Activated CD4-positive, alpha-beta T cell treated with anti-CD3 and anti-CD28 coated beads, Interleukin-2, amount 50 U/mL, for 16 hours (primary cell): ENCODE results near the gene LRP1B.
"Not testable (repeated sequence)": the region's sequence is repeated elsewhere in the genome, so short reads cannot be mapped to it uniquely, and the experiment has no call there.

ENCODE experiments used
- DNase-seq: peaks from one replicate; pipeline ENCODE4 v3.0.0-alpha.2; 2020

The LRP1B gene

DNA sequence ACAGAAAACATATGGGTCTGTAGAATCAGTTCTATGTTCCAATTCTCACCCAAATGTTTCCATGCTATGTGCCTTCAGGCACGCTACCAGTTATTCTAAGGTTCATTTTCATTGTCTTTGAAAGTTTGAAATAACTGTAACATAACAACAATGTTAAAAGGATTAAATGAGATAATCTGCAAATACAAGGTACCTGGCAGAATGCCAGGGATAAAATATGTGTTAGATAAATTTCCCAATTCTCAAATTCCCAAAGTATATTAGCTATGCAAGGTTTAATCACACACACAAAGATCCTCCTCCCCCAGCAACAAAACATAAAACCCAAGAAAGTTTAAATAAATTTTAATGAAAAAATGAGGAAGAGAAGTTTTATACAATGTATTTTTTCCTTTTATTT lies 261.2 kb downstream of the LRP1B start:
- no peak for DNase-seq

- DNase-seq, result no peak
These were observed 266.9 kb downstream of the LRP1B start for GRCh38 chr2:141863964-141864363.

DNA sequence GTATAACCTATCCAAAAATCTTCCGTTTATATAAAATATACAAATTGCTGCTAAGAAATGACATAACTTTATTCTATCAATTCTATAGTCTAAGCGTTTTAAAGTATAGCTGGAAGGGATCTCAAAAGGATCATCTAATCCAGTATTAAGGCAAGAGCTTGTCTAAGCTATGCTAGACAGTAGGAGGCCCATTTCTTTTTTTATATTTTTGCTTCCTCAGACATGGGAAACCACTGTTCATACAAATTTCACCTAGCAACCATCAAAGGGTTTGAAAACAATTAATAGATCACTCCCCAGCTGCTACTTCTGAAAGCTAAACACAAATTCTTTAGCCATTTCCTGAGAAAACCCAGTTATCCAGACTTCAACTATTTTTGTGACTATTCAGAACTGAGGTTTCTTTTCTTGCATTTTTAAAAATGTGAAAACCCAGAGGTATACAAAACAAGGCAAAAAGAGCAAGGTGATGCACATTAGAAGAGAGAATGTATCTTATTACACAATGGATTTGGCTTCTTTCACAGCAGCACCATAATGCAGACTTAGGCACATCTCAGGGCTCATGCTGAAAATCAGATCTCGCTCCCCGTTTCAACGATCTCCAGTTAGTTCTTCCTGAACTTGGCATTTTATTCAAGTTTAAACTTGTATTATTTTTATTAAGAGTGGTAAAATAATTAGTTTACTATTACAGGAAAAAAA lies 274.4 kb downstream of the LRP1B start:
- no peak for DNase-seq

- DNase-seq, result no peak
These were observed 282.6 kb downstream of the LRP1B start for GRCh38 chr2:141848191-141848590.

DNA sequence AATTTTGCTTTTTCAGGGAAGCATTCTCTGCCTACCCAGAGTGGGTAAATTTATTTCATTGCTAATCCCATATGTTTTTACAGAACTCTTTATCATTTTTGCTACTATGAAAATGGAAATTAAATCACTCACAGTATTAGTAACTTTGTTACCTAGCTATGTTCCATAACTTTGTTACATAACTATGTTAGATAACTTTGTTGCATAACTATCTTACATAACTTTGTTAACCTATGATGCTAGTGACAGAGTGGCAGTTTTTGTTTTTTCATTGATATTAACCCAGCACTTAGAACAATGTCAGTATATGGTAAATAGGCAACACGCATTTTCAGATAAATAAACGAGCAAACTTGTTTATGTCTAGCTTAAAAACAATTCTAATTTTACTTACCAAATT lies 286.6 kb downstream of the LRP1B start:
- DNase-seq, result no peak

GRCh38 chr2:141835103-141835502 lies 295.7 kb downstream of the LRP1B start:
- no peak for DNase-seq

DNA sequence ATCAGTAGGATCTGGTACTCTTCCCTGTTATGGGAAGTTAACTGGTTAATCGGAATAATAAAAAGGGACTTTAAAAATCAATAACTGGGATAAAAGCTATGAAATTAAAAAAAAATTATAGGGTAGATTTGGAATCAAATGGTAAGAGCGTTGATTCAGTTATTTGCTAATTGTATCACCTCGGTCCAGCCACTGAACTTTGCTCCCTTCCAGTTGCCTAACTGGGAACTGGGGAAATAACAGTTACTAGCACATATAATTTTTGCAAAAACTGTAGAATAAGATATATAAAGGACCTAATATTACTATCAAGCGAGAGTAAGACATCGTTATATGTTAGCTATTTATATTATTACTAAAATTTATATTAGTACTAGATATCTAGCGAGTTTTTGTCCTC lies 302.1 kb downstream of the LRP1B start:
- no peak for DNase-seq

DNA sequence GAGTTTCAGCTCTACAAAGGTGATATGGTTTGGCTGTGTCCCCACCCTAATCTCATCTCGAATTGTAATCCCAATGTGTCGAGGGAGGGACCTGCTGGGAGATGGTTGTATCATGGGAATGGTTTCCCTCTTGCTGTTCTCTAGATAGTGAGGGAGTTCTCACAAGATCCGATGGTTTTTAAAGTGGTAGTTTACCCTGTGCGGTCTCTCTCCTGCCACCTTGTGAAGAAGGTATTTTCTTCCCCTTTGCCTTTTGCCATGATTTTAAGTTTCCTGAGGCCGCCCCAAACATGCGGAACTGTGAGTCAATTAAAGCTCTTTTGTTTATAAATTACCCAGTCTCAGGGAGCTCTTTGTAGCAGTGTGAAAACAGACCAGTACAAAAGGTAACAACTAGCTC lies 306.0 kb downstream of the LRP1B start:
- no peak for DNase-seq

DNA sequence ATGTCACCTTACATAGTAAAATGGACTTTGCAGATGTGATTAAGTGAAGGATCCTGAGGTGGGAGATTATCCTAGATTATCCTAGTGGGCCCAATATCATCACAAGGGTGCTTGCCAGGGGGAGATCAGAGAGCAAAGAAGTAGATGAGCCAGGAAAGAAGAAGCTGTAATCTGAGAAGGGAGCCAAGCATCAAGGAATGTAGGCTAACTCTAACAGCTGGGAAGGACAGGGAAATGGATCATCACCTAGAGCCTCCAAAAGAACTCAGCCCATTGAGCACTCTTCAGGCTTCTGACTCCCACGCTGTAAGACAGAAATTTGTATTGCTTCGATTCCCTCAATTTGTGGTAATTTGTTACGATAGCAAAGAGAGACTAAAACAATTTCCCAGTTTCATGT lies 309.9 kb downstream of the LRP1B start:
- DNase-seq, result no peak

DNA sequence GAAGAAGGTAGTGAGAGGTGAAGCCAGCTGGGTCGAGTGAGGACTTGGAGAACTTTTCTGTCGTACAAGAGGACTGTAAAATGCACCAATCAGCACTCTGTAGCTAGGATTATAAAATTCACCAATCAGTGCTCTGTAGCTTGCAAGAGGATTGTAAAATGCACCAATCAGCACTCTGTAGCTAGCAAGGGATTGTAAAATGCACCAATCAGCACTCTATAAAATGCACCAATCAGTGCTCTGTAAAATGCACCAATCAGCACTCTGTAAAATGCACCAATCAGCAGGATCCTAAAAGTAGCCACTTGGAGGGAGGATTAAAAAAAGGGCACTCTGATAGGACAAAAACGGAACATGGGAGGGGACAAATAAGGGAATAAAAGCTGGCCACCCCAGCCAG lies 315.5 kb downstream of the LRP1B start:
- not testable (repeated sequence) for DNase-seq

DNA sequence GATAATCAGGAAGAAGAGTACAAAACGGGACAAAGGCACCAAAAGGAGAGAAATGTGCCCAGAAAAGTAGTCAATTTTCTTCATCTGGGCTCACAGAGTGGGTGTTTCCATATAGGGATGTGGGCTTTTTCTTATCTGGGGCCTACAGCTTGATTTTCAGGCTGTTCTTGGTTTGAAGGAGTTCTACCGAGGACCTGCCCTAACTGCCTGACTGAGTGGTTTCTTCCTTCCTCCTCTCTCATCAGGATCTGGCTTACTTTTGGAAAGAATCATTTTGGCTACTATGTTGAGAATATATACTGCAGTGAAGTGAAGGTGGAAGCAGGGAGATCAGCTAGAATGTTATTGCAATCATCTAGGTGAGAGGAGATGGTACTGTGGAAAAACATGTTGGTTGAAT lies 316.7 kb downstream of the LRP1B start:
- no peak for DNase-seq

DNA sequence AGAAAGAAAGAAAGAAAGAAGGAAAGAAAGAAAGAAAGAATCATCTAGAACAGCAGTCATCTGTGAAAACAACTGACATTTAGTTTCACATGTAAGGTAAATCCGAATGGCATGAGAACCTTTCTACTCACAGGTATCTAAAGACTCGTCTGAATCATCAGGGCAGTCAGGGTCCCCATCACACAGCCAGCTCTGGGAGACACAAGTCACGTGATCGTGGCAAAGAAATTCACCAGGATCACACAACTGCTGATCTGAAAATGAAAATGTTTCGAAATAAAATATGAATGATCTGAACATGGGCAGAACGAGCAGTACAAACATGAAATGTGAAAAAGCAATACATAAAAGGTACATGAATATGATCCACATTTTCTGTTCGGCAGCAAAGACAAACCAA lies 320.7 kb downstream of the LRP1B start:
- DNase-seq, result no peak

DNA sequence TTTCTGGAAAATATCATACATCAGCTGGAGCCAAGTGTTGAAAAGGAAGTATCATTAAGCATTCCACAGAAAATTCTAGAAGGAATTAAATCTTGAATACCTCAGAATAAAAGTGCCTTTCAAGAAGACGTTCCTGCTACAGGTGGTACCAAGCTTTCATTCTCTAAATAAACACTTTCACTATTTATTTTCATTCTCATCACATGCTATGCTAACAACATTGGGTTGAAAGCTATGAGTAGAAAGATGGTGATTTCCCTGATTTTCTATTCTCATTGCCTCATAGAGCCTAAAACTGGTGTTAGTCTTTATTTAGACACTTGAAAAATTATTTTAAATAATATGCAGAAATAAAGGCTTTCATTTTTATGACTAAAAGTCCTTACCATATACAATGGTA lies 324.7 kb downstream of the LRP1B start:
- no peak for DNase-seq

GRCh38 chr2:141805302-141805701 lies 325.5 kb downstream of the LRP1B start:
- DNase-seq, result no peak

GRCh38 chr2:141796449-141796848 lies 334.4 kb downstream of the LRP1B start:
- DNase-seq, result no peak

DNA sequence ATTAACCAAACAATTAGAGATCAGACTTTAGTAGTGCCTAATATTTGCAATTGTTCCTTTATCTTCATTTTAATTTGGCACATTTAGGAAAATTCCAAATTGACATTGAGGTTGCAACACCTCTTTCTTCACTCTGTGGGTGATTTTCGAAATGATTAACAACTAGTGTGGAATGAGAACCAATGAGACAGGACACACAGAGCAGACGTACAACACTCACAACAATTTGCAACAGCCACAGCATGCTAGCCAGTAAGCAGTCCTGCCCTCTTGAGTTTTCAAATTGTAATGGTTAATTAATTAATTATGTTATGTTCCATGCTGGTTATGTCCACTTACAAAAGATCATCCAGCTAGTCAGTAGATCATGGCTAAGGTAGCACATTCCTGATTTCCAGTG lies 339.3 kb downstream of the LRP1B start:
- no peak for DNase-seq

DNA sequence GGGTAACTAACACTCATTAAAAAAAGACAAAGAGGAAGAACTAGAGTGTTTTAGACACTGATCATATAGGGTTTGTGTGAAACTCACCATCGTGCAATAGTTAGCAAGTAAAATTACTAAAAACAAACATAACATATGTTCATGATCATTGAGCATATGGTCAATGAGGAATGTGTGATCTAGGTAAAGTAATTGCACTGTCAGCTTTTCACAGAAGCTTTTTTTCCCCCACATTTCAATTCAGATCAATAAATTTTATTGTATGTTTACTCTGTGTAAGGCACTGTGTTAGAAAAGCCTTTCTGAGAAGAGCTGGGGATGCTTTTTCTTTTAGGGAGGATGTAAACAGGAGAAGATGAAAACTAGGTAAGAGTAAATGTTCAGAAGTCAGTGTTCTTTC lies 348.2 kb downstream of the LRP1B start:
- no peak for DNase-seq

DNA sequence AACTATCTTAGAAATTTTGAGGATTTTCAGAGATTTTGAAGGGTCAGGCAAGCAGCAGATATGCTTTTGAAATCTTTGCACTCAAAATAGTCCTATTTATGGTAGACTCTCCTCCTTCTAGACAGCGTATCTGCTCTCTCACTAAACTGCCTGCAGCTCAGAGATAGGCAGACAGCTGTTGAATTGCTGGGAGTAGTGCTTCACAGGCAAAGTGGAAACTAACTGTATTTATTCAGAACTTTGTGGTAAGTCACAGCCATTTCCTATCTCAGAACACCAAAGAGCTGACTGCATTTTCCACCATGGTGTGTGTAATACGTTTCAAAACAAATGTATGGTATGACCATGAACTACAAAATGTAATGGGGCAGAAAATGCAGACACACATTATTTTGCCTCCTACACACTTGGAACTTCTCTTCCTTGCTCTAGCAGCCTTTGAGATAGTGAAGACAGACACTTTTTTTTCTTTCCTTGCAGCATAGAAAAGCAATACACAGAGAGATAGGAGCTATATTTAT lies 352.4 kb downstream of the LRP1B start:
- DNase-seq, result no peak

DNA sequence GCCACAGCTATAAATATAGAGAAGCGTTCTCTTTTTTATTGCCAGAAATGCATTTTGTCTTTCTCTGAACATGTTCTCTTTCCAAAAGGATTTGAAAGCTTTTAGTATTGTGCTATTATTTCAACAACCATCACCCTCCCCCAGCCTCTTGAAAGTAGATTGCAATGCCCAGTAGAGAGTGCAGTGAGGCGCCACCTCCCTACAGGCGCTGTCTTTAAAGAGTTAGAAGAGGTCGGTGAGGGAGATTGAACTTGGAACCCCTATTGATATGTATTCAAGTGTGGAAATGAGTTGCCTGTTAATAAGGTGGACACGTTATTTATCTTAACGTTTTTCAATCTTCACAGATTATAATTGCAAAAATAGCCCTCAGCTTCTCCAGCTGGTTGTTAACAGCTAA lies 360.3 kb downstream of the LRP1B start:
- no peak for DNase-seq

- DNase-seq, result no peak
These were observed 363.1 kb downstream of the LRP1B start for GRCh38 chr2:141767691-141768090.

- no peak for DNase-seq
These were observed 363.8 kb downstream of the LRP1B start for GRCh38 chr2:141767051-141767450.

DNA sequence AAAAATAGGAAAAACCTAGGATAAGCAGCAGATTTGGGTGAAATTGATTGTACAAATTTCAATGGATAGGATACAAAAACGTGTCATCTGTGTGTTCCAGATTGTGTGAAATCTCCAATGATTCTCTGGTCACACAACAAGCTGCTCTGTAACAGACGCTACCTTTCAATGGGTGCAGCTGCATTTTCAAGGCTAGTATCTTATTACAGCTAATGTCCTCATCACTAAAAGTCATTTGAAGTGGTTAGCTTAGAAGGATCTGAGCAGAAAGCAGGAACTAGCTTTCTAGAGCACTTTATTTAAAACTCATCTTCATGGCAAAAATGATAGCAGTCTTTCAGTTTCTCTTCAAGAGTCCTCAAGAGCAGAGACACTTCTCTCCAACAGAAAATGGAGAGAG lies 364.6 kb downstream of the LRP1B start:
- no peak for DNase-seq

DNA sequence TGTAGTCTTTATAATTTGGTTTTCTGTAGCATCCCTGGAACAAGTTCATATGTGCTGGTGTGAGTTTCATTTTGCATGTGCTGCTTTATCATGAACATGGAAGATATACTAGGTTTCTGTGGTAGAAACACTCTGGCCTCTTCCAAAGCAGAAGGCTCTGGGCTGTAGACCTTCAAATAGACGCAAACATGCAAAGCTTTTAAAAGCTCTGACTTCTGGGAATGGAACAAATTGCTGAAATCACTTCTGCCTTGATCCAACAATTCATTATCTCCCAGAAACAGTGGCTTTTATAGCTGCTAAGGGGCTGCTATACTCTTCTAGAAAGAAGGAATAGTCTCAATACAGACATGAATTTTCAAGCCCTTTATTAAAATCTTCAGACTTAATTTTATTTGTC lies 382.2 kb downstream of the LRP1B start:
- no peak for DNase-seq

- DNase-seq, result no peak
These were observed 389.2 kb downstream of the LRP1B start for GRCh38 chr2:141741652-141742051.

DNA sequence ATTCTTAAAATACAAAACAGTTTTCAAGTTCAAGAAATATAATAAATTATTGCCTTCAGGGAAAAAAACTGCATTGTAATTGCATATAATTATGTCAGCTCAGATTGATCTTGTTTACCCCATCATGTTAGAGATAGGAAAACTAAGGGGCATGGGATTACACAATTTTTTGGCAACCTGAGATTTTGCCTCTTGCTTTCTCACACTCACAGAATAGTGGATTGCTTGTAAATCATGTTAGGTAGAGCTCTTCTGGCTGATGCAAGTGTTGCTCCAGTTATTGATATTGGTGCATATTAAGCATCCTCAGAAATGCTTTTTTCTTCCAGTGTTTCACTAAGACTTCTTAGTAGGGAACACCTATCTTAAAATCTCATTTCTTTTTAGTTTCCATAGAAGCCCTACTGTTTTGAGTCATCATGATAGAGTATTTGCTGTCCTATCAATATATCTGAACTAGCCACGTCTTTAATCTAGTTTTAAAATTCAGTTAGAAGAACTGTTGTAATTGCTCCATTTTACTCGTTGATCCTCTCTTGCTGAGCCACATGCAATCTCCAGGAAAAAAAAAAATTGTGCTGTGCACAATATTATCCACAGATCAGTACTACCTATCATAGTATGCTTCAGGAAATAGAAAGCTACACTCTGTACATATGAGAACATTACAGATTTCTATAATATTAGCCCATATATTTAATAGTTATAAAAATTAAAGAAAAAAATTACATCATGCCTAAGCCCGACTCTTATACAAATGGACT lies 393.1 kb downstream of the LRP1B start:
- no peak for DNase-seq
